Measurements from ENCODE around the gene PTPN18.

The PTPN18 gene

GRCh38 chr2:130337735-130338325, 18.0 kb upstream of the PTPN18 start:
- Histone ChIP-seq H4K20me1 (ENCODE audit: insufficient read depth, low read length, poor library complexity, severe bottlenecking) (no peaks in the 10 kb centered on the region), H3F3A (ENCODE audit: low read depth) (no peaks in the 10 kb centered on the region), H3K36me3 (ENCODE audit: insufficient read depth, low read length) (peaks cover 6% of the 10 kb centered on the region; the same call in 1 of the 2 replicates), H3K4me1 (ENCODE audit: insufficient read depth, low read length, poor library complexity, severe bottlenecking) (peaks cover 8% of the 10 kb centered on the region), H3K4me2 (ENCODE audit: low read depth, low read length, poor library complexity, severe bottlenecking) (no peak overlapping the region), H3K9me2 (replicated peaks; ENCODE audit: low read depth, low read length) (no peaks in the 10 kb centered on the region), H3K27me3 (ENCODE audit: insufficient read depth, low read length, poor library complexity, severe bottlenecking) (no peaks in the 10 kb centered on the region), H3K4me3 (ENCODE audit: low read length, poor library complexity, severe bottlenecking) (no peak overlapping the region), H2AFZ (ENCODE audit: low read length) (no peak overlapping the region), H3K9me3 (ENCODE audit: insufficient read depth, low read depth, low read length) (no peaks in the 10 kb centered on the region), H3K9ac (ENCODE audit: low read depth, low read length, poor library complexity, severe bottlenecking) (no peak overlapping the region), H3K79me2 (ENCODE audit: insufficient read depth, low read length) (peaks cover 12% of the 10 kb centered on the region)
- TF ChIP-seq EZH2phosphoT487 (IDR thresholded peaks at IDR 0.05; ENCODE audit: borderline replicate concordance): no peak

- no peak overlapping the region for H3K4me2 ChIP-seq (ENCODE audit: low read depth, low read length, poor library complexity, severe bottlenecking)
- H3K36me3 ChIP-seq (ENCODE audit: insufficient read depth, low read length): peaks cover 6% of the 10 kb centered on the region; the same call in 1 of the 2 replicates
- H3K79me2 ChIP-seq (ENCODE audit: insufficient read depth, low read length): peaks cover 22% of the 10 kb centered on the region
- no peak for TF ChIP-seq CTCF (conservative IDR thresholded peaks at IDR 0.05; ENCODE audit: low read length)
- no peak for TF ChIP-seq EZH2phosphoT487 (IDR thresholded peaks at IDR 0.05; ENCODE audit: borderline replicate concordance)
- no peaks in the 10 kb centered on the region for H3K9me2 ChIP-seq (replicated peaks; ENCODE audit: low read depth, low read length)
- no peak overlapping the region for H2AFZ ChIP-seq (ENCODE audit: low read length)
- H3K4me3 ChIP-seq (ENCODE audit: low read length, poor library complexity, severe bottlenecking): no peak overlapping the region
- H3K9ac ChIP-seq (ENCODE audit: low read depth, low read length, poor library complexity, severe bottlenecking): no peak overlapping the region
- H3K27me3 ChIP-seq (ENCODE audit: insufficient read depth, low read length, poor library complexity, severe bottlenecking): no peaks in the 10 kb centered on the region
- H3K4me1 ChIP-seq (ENCODE audit: insufficient read depth, low read length, poor library complexity, severe bottlenecking): peaks cover 11% of the 10 kb centered on the region
- no peaks in the 10 kb centered on the region for H3F3A ChIP-seq (ENCODE audit: low read depth)
- H3K9me3 ChIP-seq (ENCODE audit: insufficient read depth, low read depth, low read length): no peaks in the 10 kb centered on the region
- H4K20me1 ChIP-seq (ENCODE audit: insufficient read depth, low read length, poor library complexity, severe bottlenecking): peaks cover 4% of the 10 kb centered on the region
Observed at GRCh38 chr2:130338793-130339345, 17.0 kb upstream of the PTPN18 start.

GRCh38 chr2:130339885-130340745, 15.7 kb upstream of the PTPN18 start:
- Histone ChIP-seq H3K36me3 (ENCODE audit: insufficient read depth, low read length) (peaks cover 12% of the 10 kb centered on the region; the same call in 1 of the 2 replicates), H3K4me3 (ENCODE audit: low read length, poor library complexity, severe bottlenecking) (peak overlapping the region; percentile 79)

More at GRCh38 chr2:130339885-130340745, 15.7 kb upstream of the PTPN18 start:
- H3K4me1 ChIP-seq (ENCODE audit: insufficient read depth, low read length, poor library complexity, severe bottlenecking): peaks cover 12% of the 10 kb centered on the region
- TF ChIP-seq CTCF (conservative IDR thresholded peaks at IDR 0.05; ENCODE audit: low read length) (no peak), EZH2phosphoT487 (IDR thresholded peaks at IDR 0.05; ENCODE audit: borderline replicate concordance) (no peak)
- no peaks in the 10 kb centered on the region for H3K27me3 ChIP-seq (ENCODE audit: insufficient read depth, low read length, poor library complexity, severe bottlenecking)
- peaks cover 9% of the 10 kb centered on the region for H4K20me1 ChIP-seq (ENCODE audit: insufficient read depth, low read length, poor library complexity, severe bottlenecking)
- no peaks in the 10 kb centered on the region for H3K9me3 ChIP-seq (ENCODE audit: insufficient read depth, low read depth, low read length)
- no peaks in the 10 kb centered on the region for H3F3A ChIP-seq (ENCODE audit: low read depth)
- no peak overlapping the region for H2AFZ ChIP-seq (ENCODE audit: low read length)
- peak overlapping the region; percentile 64 for H3K4me2 ChIP-seq (ENCODE audit: low read depth, low read length, poor library complexity, severe bottlenecking)
- H3K9ac ChIP-seq (ENCODE audit: low read depth, low read length, poor library complexity, severe bottlenecking): no peak overlapping the region
- H3K9me2 ChIP-seq (replicated peaks; ENCODE audit: low read depth, low read length): no peaks in the 10 kb centered on the region
- H3K79me2 ChIP-seq (ENCODE audit: insufficient read depth, low read length): peaks cover 34% of the 10 kb centered on the region
